ENCODE results near the gene SH2D2A. TPM values are rescaled to one million over a fixed set of nuclear protein-coding genes. Genes with fewer than 3 reads are reported as not detected.

SH2D2A gene
- total RNA-seq, 1 donor from 2014 or later = 2.2 TPM

DNA sequence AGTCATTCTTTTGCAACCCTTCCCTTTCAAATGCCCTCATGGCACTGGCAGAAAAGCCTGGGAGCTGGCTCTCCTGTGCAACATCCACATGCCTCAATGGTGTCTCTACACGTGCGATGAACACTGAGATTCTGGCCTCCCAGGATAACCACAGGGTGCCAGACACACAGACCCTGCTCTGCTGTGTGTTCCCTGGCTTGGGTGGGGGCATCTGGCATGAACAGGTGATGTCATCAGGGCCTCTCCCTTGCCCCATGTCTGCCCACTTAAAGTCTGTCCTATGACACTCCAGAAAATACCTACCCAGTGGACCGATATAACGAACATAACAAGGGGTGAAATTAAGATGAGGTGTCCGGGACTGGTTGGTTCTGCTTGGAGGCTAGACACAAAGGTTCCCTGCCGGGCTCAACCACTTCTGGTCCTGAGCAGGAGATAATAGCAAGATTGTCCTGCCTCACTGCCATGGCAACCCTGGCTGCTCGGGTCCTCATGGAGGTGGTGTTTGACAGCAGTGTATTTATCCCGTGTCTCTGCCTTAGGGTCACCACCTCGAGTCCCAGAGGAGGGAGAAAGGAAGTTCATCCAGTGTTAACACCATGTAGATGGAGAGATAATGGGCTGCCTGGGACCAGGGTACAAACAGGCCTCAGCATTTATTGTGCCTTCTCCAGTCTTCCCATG is 22.9 kb upstream of the SH2D2A start:
- no peak overlapping the region for H3K27ac Mint-ChIP-seq
- H3K27me3 Mint-ChIP-seq = peaks cover 73% of the 10 kb centered on the region
- peaks cover 11% of the 10 kb centered on the region for H3K4me1 Mint-ChIP-seq (ENCODE audit: unreplicated experiment)
- no peak for DNase-seq (ENCODE audit: extremely low spot score, unreplicated experiment)
- no peak overlapping the region for H3K4me3 Mint-ChIP-seq
- no peak for TF ChIP-seq CTCF (conservative IDR thresholded peaks at IDR 0.05)
- no peaks in the 10 kb centered on the region for H3K9me3 Mint-ChIP-seq
- H3K36me3 Mint-ChIP-seq = no peaks in the 10 kb centered on the region

DNA sequence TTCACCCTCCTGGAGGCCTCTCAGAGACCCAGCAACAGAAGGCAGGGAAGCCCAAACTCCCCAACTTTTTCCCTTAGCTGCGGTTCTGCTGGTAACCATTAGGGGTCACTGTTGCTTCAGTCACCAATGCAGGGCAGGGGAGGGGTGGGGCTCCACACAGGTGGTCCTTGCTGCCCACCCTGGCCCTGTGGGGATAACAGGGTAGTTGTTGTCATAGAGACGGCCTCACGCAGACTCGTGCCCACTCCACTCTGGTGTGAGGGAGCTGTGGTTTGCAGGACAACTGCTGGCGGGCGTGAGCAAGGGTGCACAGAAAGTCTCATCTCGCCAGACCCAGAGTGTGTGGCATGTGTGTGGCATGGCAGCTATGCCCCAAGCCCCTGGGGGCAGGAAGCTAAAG is 22.3 kb upstream of the SH2D2A start:
- Mint-ChIP-seq H3K27ac (no peak overlapping the region), H3K4me3 (no peak overlapping the region), H3K27me3 (peaks cover 73% of the 10 kb centered on the region), H3K4me1 (ENCODE audit: unreplicated experiment) (peaks cover 11% of the 10 kb centered on the region), H3K36me3 (no peaks in the 10 kb centered on the region), H3K9me3 (no peaks in the 10 kb centered on the region)
- no peak for DNase-seq (ENCODE audit: extremely low spot score, unreplicated experiment)
- TF ChIP-seq CTCF (conservative IDR thresholded peaks at IDR 0.05) = peak; percentile 89

GRCh38 chr1:156836892-156837291 is 20.2 kb upstream of the SH2D2A start:
- H3K9me3 Mint-ChIP-seq = no peaks in the 10 kb centered on the region
- TF ChIP-seq CTCF (conservative IDR thresholded peaks at IDR 0.05) = no peak
- H3K27me3 Mint-ChIP-seq = peaks cover 71% of the 10 kb centered on the region
- H3K36me3 Mint-ChIP-seq = no peaks in the 10 kb centered on the region
- H3K4me1 Mint-ChIP-seq (ENCODE audit: unreplicated experiment) = peaks cover 11% of the 10 kb centered on the region
- H3K4me3 Mint-ChIP-seq = no peak overlapping the region
- H3K27ac Mint-ChIP-seq = no peak overlapping the region
- DNase-seq (ENCODE audit: extremely low spot score, unreplicated experiment) = no peak

GRCh38 chr1:156836041-156836654 is 19.5 kb upstream of the SH2D2A start:
- Mint-ChIP-seq H3K4me1 (ENCODE audit: unreplicated experiment) (peaks cover 11% of the 10 kb centered on the region), H3K27me3 (peaks cover 78% of the 10 kb centered on the region), H3K27ac (no peak overlapping the region), H3K4me3 (no peak overlapping the region), H3K9me3 (no peaks in the 10 kb centered on the region), H3K36me3 (no peaks in the 10 kb centered on the region)
- no peak for TF ChIP-seq CTCF (conservative IDR thresholded peaks at IDR 0.05)
- DNase-seq (ENCODE audit: extremely low spot score, unreplicated experiment) = no peak

DNA sequence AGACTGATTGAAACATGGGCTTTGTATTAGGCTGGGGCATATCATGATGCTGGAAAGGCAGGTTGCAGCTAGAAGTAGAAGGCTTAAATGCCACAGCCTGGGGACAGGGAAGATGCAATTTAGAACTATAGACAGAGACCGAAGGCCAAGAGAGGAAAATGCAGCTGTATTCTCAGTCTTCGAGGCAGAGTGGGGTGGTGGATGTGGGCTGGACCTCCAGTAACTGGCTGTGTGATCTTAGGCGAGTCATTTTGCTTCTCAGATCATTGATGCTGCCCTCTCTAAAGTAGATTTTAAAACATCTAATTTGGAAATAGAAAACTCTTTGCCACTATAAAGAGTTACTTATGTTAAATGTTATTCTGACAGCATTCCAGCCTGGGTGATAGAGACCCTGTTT is 17.7 kb upstream of the SH2D2A start:
- DNase-seq (ENCODE audit: extremely low spot score, unreplicated experiment) = no peak
- no peak overlapping the region for H3K4me3 Mint-ChIP-seq
- H3K4me1 Mint-ChIP-seq (ENCODE audit: unreplicated experiment) = peaks cover 6% of the 10 kb centered on the region
- peaks cover 76% of the 10 kb centered on the region for H3K27me3 Mint-ChIP-seq
- no peaks in the 10 kb centered on the region for H3K9me3 Mint-ChIP-seq
- no peak for TF ChIP-seq CTCF (conservative IDR thresholded peaks at IDR 0.05)
- H3K27ac Mint-ChIP-seq = no peak overlapping the region
- no peaks in the 10 kb centered on the region for H3K36me3 Mint-ChIP-seq

All from type B pancreatic cell (in vitro differentiated cells).